Nephron (organoid): Measurements from ENCODE around the gene CFL1.

ENCODE experiments used
- H3K27ac Mint-ChIP-seq, 3 experiments: 2 replicates each; pipeline ENCODE4 v1.8.0; 2020; ENCODE audit warnings: mixed read lengths in 3 of 3, mild to moderate bottlenecking in 2 of 3, moderate library complexity in 1 of 3
- H3K27me3 Mint-ChIP-seq: 2 replicates; pipeline ENCODE4 v1.8.0; 2021; ENCODE audit warnings: low read depth, mild to moderate bottlenecking, moderate library complexity, mixed read lengths
- H3K36me3 Mint-ChIP-seq: 2 replicates; pipeline ENCODE4 v1.8.0; 2020; ENCODE audit warnings: low read depth, mixed read lengths
- H3K4me1 Mint-ChIP-seq: 2 replicates; pipeline ENCODE4 v1.8.0; 2020; ENCODE audit warnings: mixed read lengths
- H3K4me3 Mint-ChIP-seq, 3 experiments: 2 replicates each; pipeline ENCODE4 v1.8.0; 2020; ENCODE audit warnings: mild to moderate bottlenecking in 3 of 3, mixed read lengths in 3 of 3, moderate library complexity in 2 of 3
- H3K9me3 Mint-ChIP-seq: 2 replicates; pipeline ENCODE4 v1.8.0; 2020; ENCODE audit warnings: mixed read lengths
- TF ChIP-seq, protein P1 (sequence below), 3 experiments: fragments of 200-600 bp; sonication (generic); IDR thresholded peaks; one replicate each; pipeline ENCODE4 v1.5.0; 2021; ENCODE audit warnings: antibody characterized with exemption in 3 of 3; ENCODE audit not compliant: unreplicated experiment in 3 of 3

The CFL1 gene

DNA sequence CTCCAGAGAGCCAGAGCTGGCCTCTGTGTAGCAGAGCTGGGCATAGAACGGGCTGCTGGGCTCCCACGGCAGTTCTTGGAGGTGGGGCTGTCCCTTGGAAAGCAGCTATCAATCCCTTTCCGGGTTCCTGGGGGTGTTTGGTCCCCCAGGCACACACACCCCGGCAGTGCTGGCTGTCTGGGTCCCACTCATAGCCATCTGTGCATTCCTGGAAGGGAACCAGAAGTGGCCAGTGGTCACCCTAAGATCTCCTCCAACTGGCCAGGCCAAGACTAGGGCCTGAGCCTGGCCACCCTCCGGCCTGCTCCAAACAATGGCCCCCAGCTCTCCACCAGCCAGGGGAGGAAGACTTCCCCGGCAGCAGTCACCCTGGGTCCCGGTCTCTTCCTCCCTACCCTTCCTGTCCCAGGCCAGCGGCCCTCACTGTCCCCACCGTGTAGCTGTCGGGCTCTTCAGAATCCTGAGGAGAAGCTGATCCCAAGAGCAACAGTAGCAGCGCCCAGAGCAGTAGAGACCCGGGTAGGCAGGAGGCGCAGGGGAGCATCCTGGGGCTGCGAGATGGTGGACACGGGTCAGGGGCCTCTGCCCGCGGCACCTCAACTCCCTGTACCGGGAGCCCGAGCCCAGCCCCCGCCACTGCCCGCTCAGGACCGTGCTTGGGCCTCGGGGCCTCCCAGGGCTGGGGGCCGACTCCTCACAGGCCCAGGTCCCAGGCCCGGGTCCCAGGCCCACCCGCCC lies 14.0 kb upstream of the CFL1 start:
- Mint-ChIP-seq H3K4me3 (peak overlapping the region; percentile 86 to 92 (median 90)), H3K4me1 (peaks cover 3% of the 10 kb centered on the region), H3K36me3 (peaks cover 18% of the 10 kb centered on the region), H3K9me3 (no peaks in the 10 kb centered on the region), H3K27me3 (no peaks in the 10 kb centered on the region), H3K27ac (peak overlapping the region; percentile 74 to 93 (median 84))
- TF ChIP-seq, protein P1, sequence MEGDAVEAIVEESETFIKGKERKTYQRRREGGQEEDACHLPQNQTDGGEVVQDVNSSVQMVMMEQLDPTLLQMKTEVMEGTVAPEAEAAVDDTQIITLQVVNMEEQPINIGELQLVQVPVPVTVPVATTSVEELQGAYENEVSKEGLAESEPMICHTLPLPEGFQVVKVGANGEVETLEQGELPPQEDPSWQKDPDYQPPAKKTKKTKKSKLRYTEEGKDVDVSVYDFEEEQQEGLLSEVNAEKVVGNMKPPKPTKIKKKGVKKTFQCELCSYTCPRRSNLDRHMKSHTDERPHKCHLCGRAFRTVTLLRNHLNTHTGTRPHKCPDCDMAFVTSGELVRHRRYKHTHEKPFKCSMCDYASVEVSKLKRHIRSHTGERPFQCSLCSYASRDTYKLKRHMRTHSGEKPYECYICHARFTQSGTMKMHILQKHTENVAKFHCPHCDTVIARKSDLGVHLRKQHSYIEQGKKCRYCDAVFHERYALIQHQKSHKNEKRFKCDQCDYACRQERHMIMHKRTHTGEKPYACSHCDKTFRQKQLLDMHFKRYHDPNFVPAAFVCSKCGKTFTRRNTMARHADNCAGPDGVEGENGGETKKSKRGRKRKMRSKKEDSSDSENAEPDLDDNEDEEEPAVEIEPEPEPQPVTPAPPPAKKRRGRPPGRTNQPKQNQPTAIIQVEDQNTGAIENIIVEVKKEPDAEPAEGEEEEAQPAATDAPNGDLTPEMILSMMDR (IDR thresholded peaks at IDR 0.05; ENCODE audit: unreplicated experiment in 3 of 3) = no peak

DNA sequence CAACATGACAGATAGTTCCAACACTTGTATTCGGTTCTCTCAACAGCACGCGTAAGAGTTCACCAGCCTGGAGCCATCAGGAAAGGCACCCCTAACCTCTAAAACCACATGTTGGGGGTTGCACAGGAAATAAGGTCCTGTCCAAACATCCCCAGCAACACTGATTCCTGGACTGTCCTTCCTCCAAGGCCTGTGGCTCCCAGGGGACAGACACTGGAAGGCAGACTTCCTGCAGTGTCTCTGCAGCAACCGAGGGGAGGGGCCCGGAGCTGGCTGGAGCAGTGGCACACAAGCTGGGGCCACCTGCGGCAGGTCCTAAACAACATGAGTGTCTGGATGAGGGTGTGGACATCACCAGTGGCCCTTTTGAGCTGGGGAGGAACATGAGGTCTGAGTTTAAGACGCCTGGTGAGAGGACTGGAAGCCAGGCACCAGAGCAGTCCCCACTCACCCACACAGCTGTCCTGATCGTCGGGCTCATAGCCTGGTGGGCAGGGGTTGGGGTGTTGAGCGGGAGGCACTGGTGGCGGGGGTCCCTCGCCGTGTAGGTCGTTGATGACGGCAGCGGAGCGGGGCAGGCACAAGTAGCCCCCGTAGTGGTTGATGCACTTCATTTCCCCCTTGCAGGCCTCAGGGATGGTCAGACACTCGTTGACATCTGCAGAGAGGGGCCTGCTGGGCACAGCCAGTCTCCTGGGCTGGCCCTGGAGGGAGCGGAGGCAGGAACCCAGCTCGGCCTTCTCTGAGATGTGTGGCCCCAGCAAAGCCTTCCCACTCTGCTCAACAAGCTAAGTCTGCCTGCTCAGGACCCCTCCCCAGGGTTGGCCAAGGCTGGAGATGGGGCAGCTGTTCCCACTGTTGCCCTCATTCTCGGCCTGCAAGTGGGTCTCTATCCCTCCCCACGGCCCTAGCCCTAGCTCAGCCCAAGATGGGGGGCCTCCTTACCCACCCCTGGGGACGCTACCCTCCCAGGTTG lies 13.0 kb upstream of the CFL1 start:
- Mint-ChIP-seq H3K4me1 (peaks cover 3% of the 10 kb centered on the region), H3K4me3 (peak overlapping the region; percentile 86 to 92 (median 90)), H3K36me3 (peaks cover 22% of the 10 kb centered on the region), H3K27me3 (no peaks in the 10 kb centered on the region), H3K9me3 (no peaks in the 10 kb centered on the region), H3K27ac (peak overlapping the region; percentile 74 to 93 (median 84))
- TF ChIP-seq, protein P1 (IDR thresholded peaks at IDR 0.05; ENCODE audit: unreplicated experiment in 3 of 3) = no peak

DNA sequence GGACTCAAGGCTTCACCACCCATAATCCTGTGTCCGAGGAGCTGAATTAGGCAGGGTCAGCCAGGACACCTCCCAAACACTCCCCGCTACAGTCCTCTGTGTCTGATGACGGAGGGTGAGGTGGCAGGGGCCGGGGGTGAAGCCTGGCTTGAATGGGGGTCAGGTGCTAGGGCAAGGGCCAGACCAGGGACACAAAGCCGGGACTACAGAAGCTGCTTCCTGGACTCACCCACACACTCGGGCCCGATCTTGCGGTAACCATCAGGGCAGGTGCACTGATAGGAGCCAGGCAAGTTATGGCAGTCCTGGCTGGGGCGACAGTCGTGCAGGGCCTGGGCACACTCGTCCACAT lies 12.3 kb upstream of the CFL1 start:
- Mint-ChIP-seq H3K4me1 (peaks cover 3% of the 10 kb centered on the region), H3K27ac (peak overlapping the region in 1 of 3 experiments; percentile 38), H3K4me3 (peak overlapping the region; percentile 76 to 90 (median 86)), H3K9me3 (no peaks in the 10 kb centered on the region), H3K36me3 (peaks cover 24% of the 10 kb centered on the region), H3K27me3 (no peaks in the 10 kb centered on the region)
- TF ChIP-seq, protein P1 (IDR thresholded peaks at IDR 0.05; ENCODE audit: unreplicated experiment in 3 of 3) = no peak

DNA sequence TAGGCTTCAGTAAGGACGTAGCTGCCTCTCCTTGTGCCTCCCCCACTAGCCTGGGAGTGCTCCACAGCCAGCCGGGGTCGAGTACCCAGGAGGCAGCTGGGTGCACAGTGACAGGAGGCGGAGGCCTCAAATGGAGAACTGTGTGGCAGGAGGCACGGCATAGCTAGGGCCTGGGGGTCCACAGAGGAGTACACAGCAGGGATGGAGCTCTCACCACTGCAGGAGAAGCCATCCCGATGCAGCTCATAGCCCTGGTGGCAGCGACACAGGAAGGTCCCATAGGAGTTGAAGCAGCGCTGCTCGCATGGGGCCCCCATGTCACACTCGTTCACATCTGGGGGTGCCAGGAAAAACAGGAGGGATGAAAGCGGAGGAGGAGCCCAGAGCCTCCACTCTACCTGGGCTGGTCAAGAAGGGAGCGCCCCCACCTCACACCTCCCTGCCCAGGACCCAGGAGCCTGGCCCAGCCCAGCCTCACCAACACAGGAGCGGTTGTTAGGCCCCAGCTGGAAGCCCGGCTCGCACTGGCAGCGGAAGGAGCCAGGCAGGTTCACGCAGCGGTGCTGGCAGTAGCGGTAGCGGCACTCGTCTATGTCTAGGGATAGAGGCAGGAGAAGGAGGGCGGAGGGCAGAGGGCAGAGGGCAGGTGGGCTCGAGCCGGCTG lies 11.8 kb upstream of the CFL1 start:
- TF ChIP-seq, protein P1 (IDR thresholded peaks at IDR 0.05; ENCODE audit: unreplicated experiment in 3 of 3) = no peak
- peaks cover 28% of the 10 kb centered on the region for H3K36me3 Mint-ChIP-seq
- no peak overlapping the region for H3K27ac Mint-ChIP-seq
- H3K27me3 Mint-ChIP-seq = no peaks in the 10 kb centered on the region
- no peaks in the 10 kb centered on the region for H3K9me3 Mint-ChIP-seq
- peak overlapping the region; percentile 50 to 75 (median 65) for H3K4me3 Mint-ChIP-seq
- peaks cover 3% of the 10 kb centered on the region for H3K4me1 Mint-ChIP-seq

DNA sequence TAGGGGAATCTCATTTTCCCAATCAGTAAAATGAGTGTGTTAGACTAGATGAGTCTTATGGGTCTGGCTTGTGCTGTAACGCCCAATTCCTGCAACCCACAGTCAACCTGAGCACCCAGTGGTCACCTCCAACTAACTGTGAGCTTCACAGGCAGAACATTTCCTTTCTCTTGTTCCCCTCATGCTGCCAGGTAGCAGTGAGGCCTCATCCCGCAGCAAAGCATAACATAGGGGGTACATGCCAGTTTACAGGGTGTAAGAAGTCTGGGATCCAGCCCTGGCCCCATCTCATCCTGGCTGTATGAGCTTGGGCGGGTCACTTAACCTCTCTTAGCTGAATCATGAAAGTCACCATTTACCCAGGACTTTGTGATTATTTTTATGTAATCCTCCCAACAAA lies 10.9 kb upstream of the CFL1 start:
- no peaks in the 10 kb centered on the region for H3K9me3 Mint-ChIP-seq
- H3K36me3 Mint-ChIP-seq = peaks cover 28% of the 10 kb centered on the region
- TF ChIP-seq, protein P1 (IDR thresholded peaks at IDR 0.05; ENCODE audit: unreplicated experiment in 3 of 3) = no peak
- no peaks in the 10 kb centered on the region for H3K27me3 Mint-ChIP-seq
- H3K4me1 Mint-ChIP-seq = peaks cover 3% of the 10 kb centered on the region
- H3K27ac Mint-ChIP-seq = peak overlapping the region in 1 of 3 experiments; percentile 51
- peak overlapping the region in 2 of 3 experiments; percentile 60 to 75 for H3K4me3 Mint-ChIP-seq
